ENCODE data around the gene CFAP45.

Gene CFAP45

GRCh38 chr1:159879136-159879535, 20.8 kb downstream of the CFAP45 start:
- Mint-ChIP-seq H3K36me3 (ENCODE audit: low read depth) (no peaks in the 10 kb centered on the region), H3K9me3 (no peaks in the 10 kb centered on the region), H3K27ac (no peak overlapping the region), H3K27me3 (ENCODE audit: low read depth, poor library complexity) (peaks cover 4% of the 10 kb centered on the region), H3K4me1 (no peaks in the 10 kb centered on the region), H3K4me3 (no peak overlapping the region)
- no peak for TF ChIP-seq CTCF (IDR thresholded peaks at IDR 0.05)
- no peak for DNase-seq

GRCh38 chr1:159877695-159878444, 22.1 kb downstream of the CFAP45 start:
- Mint-ChIP-seq H3K4me1 (no peaks in the 10 kb centered on the region), H3K27me3 (ENCODE audit: low read depth, poor library complexity) (peaks cover 12% of the 10 kb centered on the region), H3K27ac (no peak overlapping the region), H3K36me3 (ENCODE audit: low read depth) (no peaks in the 10 kb centered on the region), H3K4me3 (no peak overlapping the region), H3K9me3 (no peaks in the 10 kb centered on the region)
- TF ChIP-seq CTCF (IDR thresholded peaks at IDR 0.05) = no peak
- no peak for DNase-seq

GRCh38 chr1:159873530-159874143, 26.3 kb downstream of the CFAP45 start:
- no peak for DNase-seq
- Mint-ChIP-seq H3K4me1 (no peaks in the 10 kb centered on the region), H3K36me3 (ENCODE audit: low read depth) (no peaks in the 10 kb centered on the region), H3K27ac (no peak overlapping the region), H3K27me3 (ENCODE audit: low read depth, poor library complexity) (peaks cover 36% of the 10 kb centered on the region), H3K4me3 (no peak overlapping the region), H3K9me3 (no peaks in the 10 kb centered on the region)
- no peak for TF ChIP-seq CTCF (IDR thresholded peaks at IDR 0.05)

- Mint-ChIP-seq H3K27me3 (ENCODE audit: low read depth, poor library complexity) (peaks cover 37% of the 10 kb centered on the region), H3K27ac (no peak overlapping the region), H3K36me3 (ENCODE audit: low read depth) (no peaks in the 10 kb centered on the region), H3K4me1 (peaks cover under 1% of the 10 kb centered on the region), H3K9me3 (no peaks in the 10 kb centered on the region), H3K4me3 (no peak overlapping the region)
- DNase-seq = no peak
- no peak for TF ChIP-seq CTCF (IDR thresholded peaks at IDR 0.05)
These were observed 27.1 kb downstream of the CFAP45 start for GRCh38 chr1:159872891-159873290.

- Mint-ChIP-seq H3K36me3 (ENCODE audit: low read depth) (no peaks in the 10 kb centered on the region), H3K9me3 (no peaks in the 10 kb centered on the region), H3K27me3 (ENCODE audit: low read depth, poor library complexity) (peaks cover 41% of the 10 kb centered on the region), H3K27ac (no peak overlapping the region), H3K4me3 (no peak overlapping the region), H3K4me1 (peaks cover 21% of the 10 kb centered on the region)
- no peak for TF ChIP-seq CTCF (IDR thresholded peaks at IDR 0.05)
- no peak for DNase-seq
These were observed 29.3 kb downstream of the CFAP45 start for GRCh38 chr1:159870704-159871103.

GRCh38 chr1:159869607-159870006, 30.4 kb downstream of the CFAP45 start:
- no peak for DNase-seq
- no peak overlapping the region for H3K27ac Mint-ChIP-seq
- TF ChIP-seq CTCF (IDR thresholded peaks at IDR 0.05) = no peak
- H3K36me3 Mint-ChIP-seq (ENCODE audit: low read depth) = no peaks in the 10 kb centered on the region
- H3K9me3 Mint-ChIP-seq = no peaks in the 10 kb centered on the region
- H3K4me1 Mint-ChIP-seq = peaks cover 23% of the 10 kb centered on the region
- H3K27me3 Mint-ChIP-seq (ENCODE audit: low read depth, poor library complexity) = peaks cover 41% of the 10 kb centered on the region
- no peak overlapping the region for H3K4me3 Mint-ChIP-seq

All from nephron progenitor cell (in vitro differentiated cells).